Brain pericyte (primary cell): ENCODE measurements around the gene SLC39A7.

Source experiments
- DNase-seq: peaks from one replicate; pipeline ENCODE4 v3.0.0-alpha.2; 2012; ENCODE audit warnings: low read depth, low spot score

Gene SLC39A7

DNA sequence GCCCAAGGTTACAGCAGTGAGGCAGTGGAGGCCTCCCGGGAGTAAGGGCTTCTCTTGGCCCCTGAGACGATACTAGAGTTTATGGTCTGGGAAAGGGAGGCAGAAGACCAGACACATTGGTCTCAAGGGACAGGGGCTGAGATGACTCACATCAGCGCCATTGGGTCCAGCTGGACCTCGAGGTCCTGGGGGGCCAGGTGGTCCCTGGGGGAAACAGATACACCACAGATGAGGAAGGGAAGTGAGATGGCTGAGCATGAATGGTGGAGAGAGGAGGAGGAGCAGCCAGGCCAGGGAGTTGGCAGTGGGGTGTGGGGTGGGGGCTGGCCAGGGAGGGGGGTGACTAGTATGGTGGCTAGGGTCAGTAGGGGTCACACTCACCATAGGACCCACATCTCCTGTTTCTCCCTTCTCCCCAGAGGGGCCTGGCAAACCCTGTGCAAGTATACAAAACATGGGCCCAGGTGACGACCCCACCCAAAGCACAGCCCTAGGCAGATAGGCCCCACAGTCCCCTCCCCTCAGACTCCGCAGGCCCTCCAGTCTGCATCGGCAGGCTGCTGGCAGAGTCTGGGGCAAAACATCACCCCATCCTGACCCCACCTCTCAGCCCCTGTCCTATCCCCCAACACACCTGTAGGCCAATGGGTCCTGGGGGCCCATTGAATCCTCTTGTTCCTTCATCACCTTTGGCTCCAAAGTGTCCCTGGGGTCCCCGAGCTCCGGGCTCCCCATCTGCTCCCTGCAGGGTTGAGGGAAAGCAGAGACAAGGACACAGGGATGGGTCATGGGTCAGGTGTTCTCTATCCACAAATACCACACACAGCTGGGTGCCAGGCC, 30.3 kb upstream of the SLC39A7 start:
- DNase-seq: no peak

GRCh38 chr6:33171016-33171879, 29.4 kb upstream of the SLC39A7 start:
- DNase-seq: no peak

GRCh38 chr6:33171880-33172687, 28.6 kb upstream of the SLC39A7 start:
- DNase-seq: no peak

GRCh38 chr6:33172688-33173534, 27.8 kb upstream of the SLC39A7 start:
- DNase-seq: no peak

GRCh38 chr6:33173535-33174180, 27.0 kb upstream of the SLC39A7 start:
- DNase-seq: no peak

- DNase-seq: no peak
These were observed 25.9 kb upstream of the SLC39A7 start for GRCh38 chr6:33174784-33175183.

GRCh38 chr6:33175436-33176069, 25.1 kb upstream of the SLC39A7 start:
- no peak for DNase-seq

- no peak for DNase-seq
These were observed 23.8 kb upstream of the SLC39A7 start for GRCh38 chr6:33176906-33177305.

GRCh38 chr6:33177552-33178446, 22.9 kb upstream of the SLC39A7 start:
- DNase-seq: no peak

DNA sequence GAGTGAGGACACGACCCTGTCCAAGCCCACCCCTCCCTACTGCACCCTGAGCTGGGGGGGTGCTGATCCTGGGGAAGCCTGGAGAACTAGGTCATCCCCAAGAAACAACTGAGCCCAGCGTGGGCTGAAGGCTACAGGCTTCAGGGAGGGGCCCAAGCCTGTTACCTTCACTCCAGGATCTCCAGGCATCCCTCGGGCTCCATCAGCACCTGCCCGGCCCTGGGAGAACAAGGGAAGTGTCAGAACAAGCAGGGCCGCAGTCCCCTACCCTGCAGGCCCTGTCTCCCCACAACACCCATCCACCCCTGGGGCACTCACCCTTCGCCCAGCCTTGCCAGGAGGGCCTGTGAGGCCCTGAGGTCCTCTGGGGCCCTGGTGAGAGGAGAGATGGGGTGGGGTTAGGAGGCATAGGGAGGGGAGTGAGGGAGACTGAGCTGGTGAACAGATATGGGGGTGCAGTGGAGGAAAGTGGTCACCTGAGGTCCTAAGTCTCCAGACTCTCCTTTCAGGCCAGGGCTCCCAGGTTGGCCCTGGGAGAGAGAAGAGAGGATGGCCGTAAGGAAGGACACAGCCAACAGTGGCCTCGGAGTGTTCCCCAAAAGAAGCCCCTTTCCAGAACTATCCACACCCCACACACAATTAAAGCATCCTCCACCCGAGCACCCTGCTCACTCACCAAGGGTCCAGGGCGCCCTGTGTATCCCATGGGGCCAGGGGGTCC, 21.8 kb upstream of the SLC39A7 start:
- DNase-seq: no peak

GRCh38 chr6:33181141-33181540, 19.5 kb upstream of the SLC39A7 start:
- no peak for DNase-seq

- no peak for DNase-seq
These were observed 17.5 kb upstream of the SLC39A7 start for GRCh38 chr6:33183071-33183683.

GRCh38 chr6:33185190-33185589, 15.5 kb upstream of the SLC39A7 start:
- no peak for DNase-seq

GRCh38 chr6:33185654-33186187, 14.9 kb upstream of the SLC39A7 start:
- no peak for DNase-seq

GRCh38 chr6:33187809-33188208, 12.9 kb upstream of the SLC39A7 start:
- DNase-seq: no peak

DNA sequence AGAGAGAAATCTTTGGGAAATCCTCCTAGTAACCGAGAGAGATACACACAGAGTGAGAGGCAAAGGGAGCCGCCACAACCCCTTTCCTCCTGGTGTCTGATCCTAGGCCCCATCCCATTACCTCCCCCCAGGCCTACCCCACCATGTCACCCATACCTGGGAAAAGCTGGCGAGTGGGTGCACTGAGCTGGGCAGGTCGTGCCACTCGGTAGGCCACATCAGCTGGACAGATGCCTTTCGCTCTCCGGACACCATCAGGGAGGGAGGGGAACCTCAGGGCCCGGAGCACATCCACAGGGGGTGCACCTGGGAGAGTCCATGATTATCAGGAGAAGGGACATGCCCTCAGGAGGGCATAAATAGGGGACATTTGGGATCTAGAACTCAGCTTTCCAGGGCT, 11.5 kb upstream of the SLC39A7 start:
- DNase-seq: no peak

GRCh38 chr6:33189625-33190448, 10.8 kb upstream of the SLC39A7 start:
- DNase-seq: no peak
